Amniotic stem cell (primary cell): ENCODE results near the gene FRS2.

Experiments
- DNase-seq: peaks from one replicate; lab custom pipeline; 2025; lab: John Stamatoyannopoulos, UW

Gene FRS2

GRCh38 chr12:69501154-69501895 lies 31.1 kb downstream of the FRS2 start:
- no peak for DNase-seq

GRCh38 chr12:69502345-69503081 lies 32.3 kb downstream of the FRS2 start:
- no peak for DNase-seq

- no peak for DNase-seq
Observed at GRCh38 chr12:69508091-69508490, 37.9 kb downstream of the FRS2 start.

- DNase-seq = no peak
Observed at GRCh38 chr12:69508621-69509020, 38.4 kb downstream of the FRS2 start.

- no peak for DNase-seq
Observed at GRCh38 chr12:69509308-69509736, 39.1 kb downstream of the FRS2 start.

- no peak for DNase-seq
Observed at GRCh38 chr12:69509904-69510827, 40.0 kb downstream of the FRS2 start.

- DNase-seq = no peak
Observed at GRCh38 chr12:69511016-69511415, 40.8 kb downstream of the FRS2 start.

- no peak for DNase-seq
Observed at GRCh38 chr12:69511469-69512267, 41.5 kb downstream of the FRS2 start.

- DNase-seq = no peak
Observed at GRCh38 chr12:69512820-69513219, 42.6 kb downstream of the FRS2 start.

GRCh38 chr12:69513297-69513696 lies 43.1 kb downstream of the FRS2 start:
- DNase-seq = no peak

GRCh38 chr12:69514111-69514510 lies 43.9 kb downstream of the FRS2 start:
- no peak for DNase-seq

- no peak for DNase-seq
Observed at GRCh38 chr12:69514845-69515244, 44.7 kb downstream of the FRS2 start.

GRCh38 chr12:69515394-69515930 lies 45.3 kb downstream of the FRS2 start:
- no peak for DNase-seq

- no peak for DNase-seq
Observed at GRCh38 chr12:69516950-69517349, 46.8 kb downstream of the FRS2 start.

- DNase-seq = no peak
Observed at GRCh38 chr12:69517406-69517805, 47.2 kb downstream of the FRS2 start.

GRCh38 chr12:69519871-69520270 lies 49.7 kb downstream of the FRS2 start:
- DNase-seq = no peak

- DNase-seq = no peak
Observed at GRCh38 chr12:69523433-69524330, 53.5 kb downstream of the FRS2 start.

- no peak for DNase-seq
Observed at GRCh38 chr12:69524331-69524630, 54.1 kb downstream of the FRS2 start.

- DNase-seq = no peak
Observed at GRCh38 chr12:69524755-69525469, 54.7 kb downstream of the FRS2 start.
